GM12878 (cell line): ENCODE data around the gene CREBZF. TPM values are rescaled to one million over a fixed set of nuclear protein-coding genes. Genes with fewer than 3 reads are reported as not detected.

Experiments
- ATAC-seq: fragments of 200-7000 bp; cut with Tn5 transposase; 3 replicates; pipeline ENCODE4 v1.9.1; 2020; ENCODE audit warnings: mild to moderate bottlenecking, moderate library complexity
- BruUV-seq: library from RNA; stranded (reverse); fragments of 400-500 nt; replicated peaks from 2 replicates; lab custom pipeline; 2021; lab: Mats Ljungman, UMichigan
- CTCF ChIA-PET: fragments of 300-600 bp; sonication (Branson Sonifier 250); formaldehyde crosslinking; extraction: SDS; loops from one replicate; lab custom pipeline; 2021; ENCODE audit warnings: inconsistent platforms; lab: Yijun Ruan, JAX
- POLR2A ChIA-PET: fragments of 350-600 bp; formaldehyde crosslinking; extraction: SDS; loops from one replicate; lab custom pipeline; 2021; ENCODE audit warnings: inconsistent platforms; lab: Charles Lee
- RAD21 ChIA-PET: fragments of 300-600 bp; sonication (Branson Sonifier 250); formaldehyde crosslinking; loops from one replicate; lab custom pipeline; 2023; ENCODE audit warnings: antibody characterized with exemption; ENCODE audit not compliant: unreplicated experiment; lab: Charles Lee
- SMC1A ChIA-PET: fragments of 300-600 bp; sonication (Branson Sonifier 250); formaldehyde crosslinking; loops from one replicate; lab custom pipeline; 2023; ENCODE audit not compliant: unreplicated experiment, uncharacterized antibody; lab: Charles Lee
- DNase-seq: peaks from one replicate; pipeline ENCODE4 v3.0.0-alpha.2; 2011; ENCODE audit warnings: low read depth, low spot score
- FAIRE-seq: peaks from 3 replicates; lab custom pipeline; 2011; peaks lifted over from hg19 to GRCh38; lab: Jason Lieb, UNC
- H2AFZ ChIP-seq: 2 replicates; pipeline ENCODE4 v1.6.0; 2011; ENCODE audit warnings: low read depth, low read length, control low read depth; ENCODE audit not compliant: control insufficient read depth
- H3K27ac ChIP-seq: 2 replicates; pipeline ENCODE4 v1.5.1; 2011; ENCODE audit warnings: control low read depth; ENCODE audit not compliant: control insufficient read depth, insufficient read depth
- H3K27me3 ChIP-seq, 2 experiments: replicated peaks in 1 of 2; 2 replicates each; pipeline versions ENCODE4 v1.6.0 to v1.6.1; 2011; ENCODE audit warnings: low read length in 1 of 2; ENCODE audit not compliant: control insufficient read depth in 2 of 2, insufficient read depth in 2 of 2
- H3K36me3 ChIP-seq, 2 experiments: 2 replicates each; pipeline ENCODE4 v1.5.1; 2011; ENCODE audit warnings: low read length in 1 of 2; ENCODE audit not compliant: control insufficient read depth in 2 of 2, insufficient read depth in 2 of 2
- H3K4me1 ChIP-seq: 2 replicates; pipeline ENCODE4 v1.6.1; 2011; ENCODE audit warnings: mild to moderate bottlenecking, low read length, moderate library complexity, mixed read lengths; ENCODE audit not compliant: control insufficient read depth, insufficient read depth
- H3K4me2 ChIP-seq: 2 replicates; pipeline ENCODE4 v1.6.0; 2011; ENCODE audit warnings: control low read depth; ENCODE audit not compliant: control insufficient read depth, insufficient read depth
- H3K4me3 ChIP-seq: fragments of 200-600 bp; sonication (generic); 2 replicates; pipeline ENCODE4 v1.5.1; 2016
- H3K79me2 ChIP-seq: 2 replicates; pipeline ENCODE4 v1.6.0; 2011; ENCODE audit warnings: low read length; ENCODE audit not compliant: control insufficient read depth, insufficient read depth
- H3K9ac ChIP-seq: 2 replicates; pipeline ENCODE4 v1.8.0; 2011; ENCODE audit warnings: low read length, control low read depth, mixed read lengths; ENCODE audit not compliant: control insufficient read depth, insufficient read depth
- H3K9me3 ChIP-seq: replicated peaks from 3 replicates; pipeline ENCODE4 v1.5.1; 2011; ENCODE audit warnings: mild to moderate bottlenecking, low read length; ENCODE audit not compliant: control insufficient read depth, insufficient read depth
- H4K20me1 ChIP-seq: 2 replicates; pipeline ENCODE4 v1.6.0; 2011; ENCODE audit not compliant: control insufficient read depth, insufficient read depth
- FOS ChIP-seq: IDR thresholded peaks from 3 replicates; pipeline ENCODE4 v1.6.1; 2011; ENCODE audit warnings: borderline replicate concordance; ENCODE audit not compliant: insufficient read length; ENCODE audit errors: extremely low read depth
- HDAC2 ChIP-seq: fragments of 200-600 bp; sonication (generic); IDR thresholded peaks from 2 replicates; pipeline ENCODE4 v1.6.1; 2017
- HSF1 ChIP-seq: fragments of 150-350 bp; IDR thresholded peaks from 2 replicates; pipeline ENCODE4 v1.6.1; 2014; ENCODE audit warnings: mild to moderate bottlenecking, low read depth, low read length
- NR2C2 ChIP-seq: IDR thresholded peaks from 2 replicates; pipeline ENCODE4 v1.6.1; 2011; ENCODE audit warnings: borderline replicate concordance, low read depth; ENCODE audit not compliant: control insufficient read depth, insufficient read length
- POLR2AphosphoS5 ChIP-seq: IDR thresholded peaks from 2 replicates; pipeline ENCODE4 v1.6.1; 2011; ENCODE audit warnings: mild to moderate bottlenecking, low read length, inconsistent platforms
- PRDM15 ChIP-seq: fragments of 450-650 bp; formaldehyde crosslinking; IDR thresholded peaks from 2 replicates; pipeline ENCODE4 v1.4.0; 2020; ENCODE audit warnings: mild to moderate bottlenecking, moderate library complexity
- SKIL ChIP-seq: fragments of 450-650 bp; IDR thresholded peaks from 2 replicates; pipeline ENCODE4 v1.6.1; 2017; ENCODE audit warnings: mild to moderate bottlenecking, low read depth, inconsistent platforms; ENCODE audit not compliant: poor library complexity, severe bottlenecking
- STAT3 ChIP-seq: IDR thresholded peaks from 2 replicates; pipeline ENCODE4 v1.6.1; 2011; ENCODE audit warnings: low read depth, low read length, improper control_type of control experiment
- YBX1 ChIP-seq: fragments of 450-650 bp; IDR thresholded peaks from 2 replicates; pipeline ENCODE4 v1.6.1; 2016; ENCODE audit warnings: antibody characterized with exemption
- ZBTB4 ChIP-seq: fragments of 450-650 bp; formaldehyde crosslinking; IDR thresholded peaks from 2 replicates; pipeline ENCODE4 v1.4.0; 2022; ENCODE audit warnings: mild to moderate bottlenecking, moderate library complexity
- ZSCAN29 ChIP-seq: fragments of 450-650 bp; IDR thresholded peaks from 2 replicates; pipeline ENCODE4 v1.6.1; 2017; ENCODE audit warnings: mild to moderate bottlenecking, moderate library complexity
- WGBS: methylation state at CpG from one replicate; pipeline ENCODE4 v1.1.6; 2016; ENCODE audit warnings: low lambda C conversion rate; ENCODE audit not compliant: insufficient replicate concordance, insufficient coverage; ENCODE audit errors: missing lambda C conversion rate; 5-methylcytosine and 5-hydroxymethylcytosine counted together
- in situ Hi-C: fragments of 300-500 bp; cut with MboI; formaldehyde crosslinking; loops from 9 replicates; pipeline ENCODE4 v1.14.3; 2018; ENCODE audit warnings: mixed read lengths
- intact Hi-C: fragments of 100-400 bp; cut with micrococcal nuclease; formaldehyde crosslinking; loops from one replicate; pipeline ENCODE4 v1.14.2; 2022; ENCODE audit not compliant: unreplicated experiment
- polyA plus RNA-seq, 11 experiments: library from polyadenylated mRNA; depleted of rRNA in 4 of 11; unstranded in 6 of 11; stranded (reverse) in 5 of 11; fragments of >200 nt; fragmentation: Nextera tagmentation in 4 of 11; fragmentation: Illumina TruSeq in 1 of 11; extraction: Ambion mirVana in 4 of 11; extraction: Trizol in 1 of 11; gene quantifications; 1 replicate in 1 of 11; 2 replicates in 10 of 11; pipeline versions ENCODE4 v1.2.1 to v1.2.3, GENCODE V29; 2011 to 2016; ENCODE audit warnings: inconsistent platforms in 2 of 11, missing spikeins in 2 of 11, low read depth in 1 of 11
- total RNA-seq, 4 experiments: library from RNA; depleted of rRNA in 3 of 4; stranded (reverse); fragments of >200 nt in 3 of 4; fragmentation: Illumina TruSeq in 1 of 4; extraction: Trizol in 1 of 4; gene quantifications; 2 replicates each; pipeline versions ENCODE4 v1.2.1 to v1.2.3, GENCODE V29; 2013 to 2021

CREBZF gene
- total and polyA plus RNA-seq, 10 of the 15 experiments (the other 5 are each of a cell fraction or from before 2014, with no cell fraction given): 11.1 to 51.2 (median 34.1) TPM

GRCh38 chr11:85685125-85685819 is 20.3 kb upstream of the CREBZF start:
- Histone ChIP-seq H3K9me3 (no peaks in the 10 kb centered on the region; the same call in 2 of the 3 replicates), H3K4me2 (no peak overlapping the region), H2AFZ (no peak overlapping the region), H3K27ac (no peak overlapping the region), H3K4me1 (peaks cover 5% of the 10 kb centered on the region; the same call in 1 of the 2 replicates), H3K4me3 (no peak overlapping the region), H4K20me1 (no peaks in the 10 kb centered on the region), H3K79me2 (no peaks in the 10 kb centered on the region), H3K27me3 (no peaks in the 10 kb centered on the region; a peak in 1 of 4 replicates), H3K9ac (no peak overlapping the region), H3K36me3 (no peaks in the 10 kb centered on the region)
- no peak for ATAC-seq
- no peak for FAIRE-seq
- no peak for DNase-seq
- intact Hi-C loops (no loop called here), in situ Hi-C loops (no loop called here)
- ChIA-PET CTCF (interaction anchor here (1.0 to 4.7 kb wide), 2 partner anchors 12 to 19 kb away, joined by 3 to 27 read pairs; no protein-coding TSS in a partner anchor), POLR2A (interaction anchor here (1.1 kb wide), 1 partner anchor 20 kb away, joined by 3 read pairs; no protein-coding TSS in a partner anchor), RAD21 (interaction anchor here (0.9 kb wide), 1 partner anchor 8 kb away, joined by 4 read pairs; no protein-coding TSS in a partner anchor), SMC1A (interaction anchor here (0.9 to 1.3 kb wide), 5 partner anchors 11 to 158 kb away, joined by 3 read pairs; no protein-coding TSS in a partner anchor)
- 83% methylated on average over 15 of the region's 15 CpGs for WGBS
- BruUV-seq: no TSS peak
- TF ChIP-seq FOS (no peak), SKIL (no peak), POLR2AphosphoS5 (no peak), PRDM15 (CRISPR knock-in tag) (no peak), HSF1 (no peak), ZSCAN29 (no peak), STAT3 (no peak), ZBTB4 (CRISPR knock-in tag) (no peak), YBX1 (no peak), NR2C2 (no peak), HDAC2 (no peak)
